ENCODE results near the gene NF2. TPM values are rescaled to one million over a fixed set of nuclear protein-coding genes. Genes with fewer than 3 reads are reported as not detected.
A peak's percentile ranks its signal among the peaks of the same experiment; 100 is the strongest.

Gene NF2
- 190 TPM for total RNA-seq (2021; ENCODE audit: unreplicated experiment)
- polyA plus RNA-seq (2012; ENCODE audit: insufficient read length) = 34.0 TPM
- percentile 91 among the genes with signal in this experiment for Bru-seq, nascent RNA
- percentile 87 among the genes with signal in this experiment for BruChase-seq, experiment 1, labeled RNA remaining after a 2-hour chase
- percentile 95 among the genes with signal in this experiment for BruChase-seq, experiment 2, labeled RNA remaining after a 6-hour chase
- long read RNA-seq, full-length matches to known transcripts = 49 of 145 reads
- long read RNA-seq, partial matches to known transcripts = 8 of 145 reads
- long read RNA-seq, other reads (novel, unspliced or antisense) = 88 of 145 reads

DNA sequence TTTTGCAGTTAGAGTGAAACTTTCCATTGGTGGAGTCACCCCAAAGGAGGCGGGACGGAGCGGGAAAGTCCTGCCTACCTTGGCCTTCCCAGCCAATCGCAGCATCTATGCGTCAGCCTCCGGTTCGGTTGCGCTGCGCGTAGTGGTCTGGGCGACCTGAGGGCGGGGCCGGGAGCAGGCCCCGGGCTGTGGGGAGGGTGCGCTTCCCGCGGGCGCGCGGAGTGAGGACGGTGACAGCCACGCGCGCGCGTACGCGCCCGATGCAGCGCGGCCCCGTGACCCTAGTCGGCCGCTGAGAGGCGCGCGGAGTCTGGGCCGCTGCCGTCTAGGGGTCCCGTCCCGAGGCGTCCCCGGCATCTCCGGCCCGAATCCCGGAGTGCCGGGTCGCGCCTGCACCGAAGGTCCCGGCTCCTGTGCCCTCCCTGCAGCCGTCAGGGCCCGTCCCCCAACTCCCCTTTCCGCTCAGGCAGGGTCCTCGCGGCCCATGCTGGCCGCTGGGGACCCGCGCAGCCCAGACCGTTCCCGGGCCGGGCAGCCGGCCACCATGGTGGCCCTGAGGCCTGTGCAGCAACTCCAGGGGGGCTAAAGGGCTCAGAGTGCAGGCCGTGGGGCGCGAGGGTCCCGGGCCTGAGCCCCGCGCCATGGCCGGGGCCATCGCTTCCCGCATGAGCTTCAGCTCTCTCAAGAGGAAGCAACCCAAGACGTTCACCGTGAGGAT, at the start of gene NF2:
TSS of gene NF2 (plus strand) at position 276 of the 718 bp plus-strand sequence. CDS start at position 642, 366 bp downstream.
- intact Hi-C loops (cut with micrococcal nuclease; ENCODE audit: unreplicated experiment) = no loop called here
- BruUV-seq (replicated peaks) = no TSS peak

DNA sequence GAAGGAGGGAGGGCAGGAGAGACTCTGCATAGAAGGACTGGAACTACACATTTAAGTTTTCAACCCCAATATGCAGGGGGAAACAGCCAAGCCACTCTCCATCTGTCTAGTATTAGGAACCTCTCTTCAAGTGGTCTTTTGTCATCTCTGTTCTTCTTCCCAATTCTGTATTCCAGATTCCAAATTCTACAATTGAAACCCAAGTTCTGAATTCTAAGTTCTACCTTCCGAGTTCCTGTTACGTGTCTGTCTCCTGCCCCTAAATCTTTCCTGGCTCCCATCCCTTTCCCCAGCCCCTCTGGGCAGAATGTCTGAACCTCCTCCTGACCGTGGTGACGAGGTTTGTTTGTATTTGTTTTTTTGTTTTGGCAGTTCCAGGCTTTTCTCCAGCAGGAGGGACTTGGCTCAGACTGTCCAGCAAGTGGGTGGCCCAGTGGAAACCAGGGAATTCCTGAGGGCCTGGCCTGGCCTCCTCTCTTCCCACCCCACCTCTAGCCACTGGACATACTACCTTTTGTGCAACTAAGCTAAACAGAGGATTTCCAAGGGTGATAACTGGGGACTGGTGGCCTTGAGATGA, 48.3 kb upstream of the NF2 start:
- peaks cover 8% of the 10 kb centered on the region for H3K4me1 ChIP-seq (ENCODE audit: control insufficient read depth, insufficient read depth, low read length)
- no peak overlapping the region for H3K4me3 ChIP-seq (ENCODE audit: low read depth in 2 of 2, low read length in 2 of 2)
- POLR2A ChIA-PET = interaction anchor here (0.7 kb wide), 1 partner anchor 269 kb away, joined by 3 read pairs; no protein-coding TSS in a partner anchor
- BruUV-seq (replicated peaks) = no TSS peak
- no peaks in the 10 kb centered on the region; the same call in 1 of the 2 replicates for H3K36me3 ChIP-seq (ENCODE audit: control insufficient read depth, insufficient read depth, low read length)
- no peaks in the 10 kb centered on the region for H3K27me3 ChIP-seq (ENCODE audit: control insufficient read depth, insufficient read depth, low read length)
- CTCF ChIA-PET = no interaction called here
- ATAC-seq = no peak
- H3K9me3 ChIP-seq (ENCODE audit: control insufficient read depth, insufficient read depth, low read depth, low read length) = no peaks in the 10 kb centered on the region
- in situ Hi-C loops (cut with HindIII; ENCODE audit: low pct_unique_long_range_greater_than_20kb, low sequenced_read_pairs) (no loop called here), intact Hi-C loops (cut with micrococcal nuclease; ENCODE audit: unreplicated experiment) (no loop called here)
- TF ChIP-seq TCF7L2 (IDR thresholded peaks at IDR 0.05; ENCODE audit: low read depth, low read length) = no peak
- no peak for TF ChIP-seq SIN3A (IDR thresholded peaks at IDR 0.05; ENCODE audit: borderline replicate concordance, insufficient read depth, low read depth, low read length)
- TF ChIP-seq, protein P1, sequence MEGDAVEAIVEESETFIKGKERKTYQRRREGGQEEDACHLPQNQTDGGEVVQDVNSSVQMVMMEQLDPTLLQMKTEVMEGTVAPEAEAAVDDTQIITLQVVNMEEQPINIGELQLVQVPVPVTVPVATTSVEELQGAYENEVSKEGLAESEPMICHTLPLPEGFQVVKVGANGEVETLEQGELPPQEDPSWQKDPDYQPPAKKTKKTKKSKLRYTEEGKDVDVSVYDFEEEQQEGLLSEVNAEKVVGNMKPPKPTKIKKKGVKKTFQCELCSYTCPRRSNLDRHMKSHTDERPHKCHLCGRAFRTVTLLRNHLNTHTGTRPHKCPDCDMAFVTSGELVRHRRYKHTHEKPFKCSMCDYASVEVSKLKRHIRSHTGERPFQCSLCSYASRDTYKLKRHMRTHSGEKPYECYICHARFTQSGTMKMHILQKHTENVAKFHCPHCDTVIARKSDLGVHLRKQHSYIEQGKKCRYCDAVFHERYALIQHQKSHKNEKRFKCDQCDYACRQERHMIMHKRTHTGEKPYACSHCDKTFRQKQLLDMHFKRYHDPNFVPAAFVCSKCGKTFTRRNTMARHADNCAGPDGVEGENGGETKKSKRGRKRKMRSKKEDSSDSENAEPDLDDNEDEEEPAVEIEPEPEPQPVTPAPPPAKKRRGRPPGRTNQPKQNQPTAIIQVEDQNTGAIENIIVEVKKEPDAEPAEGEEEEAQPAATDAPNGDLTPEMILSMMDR (IDR thresholded peaks at IDR 0.05) = no peak
- TF ChIP-seq, protein P2, sequence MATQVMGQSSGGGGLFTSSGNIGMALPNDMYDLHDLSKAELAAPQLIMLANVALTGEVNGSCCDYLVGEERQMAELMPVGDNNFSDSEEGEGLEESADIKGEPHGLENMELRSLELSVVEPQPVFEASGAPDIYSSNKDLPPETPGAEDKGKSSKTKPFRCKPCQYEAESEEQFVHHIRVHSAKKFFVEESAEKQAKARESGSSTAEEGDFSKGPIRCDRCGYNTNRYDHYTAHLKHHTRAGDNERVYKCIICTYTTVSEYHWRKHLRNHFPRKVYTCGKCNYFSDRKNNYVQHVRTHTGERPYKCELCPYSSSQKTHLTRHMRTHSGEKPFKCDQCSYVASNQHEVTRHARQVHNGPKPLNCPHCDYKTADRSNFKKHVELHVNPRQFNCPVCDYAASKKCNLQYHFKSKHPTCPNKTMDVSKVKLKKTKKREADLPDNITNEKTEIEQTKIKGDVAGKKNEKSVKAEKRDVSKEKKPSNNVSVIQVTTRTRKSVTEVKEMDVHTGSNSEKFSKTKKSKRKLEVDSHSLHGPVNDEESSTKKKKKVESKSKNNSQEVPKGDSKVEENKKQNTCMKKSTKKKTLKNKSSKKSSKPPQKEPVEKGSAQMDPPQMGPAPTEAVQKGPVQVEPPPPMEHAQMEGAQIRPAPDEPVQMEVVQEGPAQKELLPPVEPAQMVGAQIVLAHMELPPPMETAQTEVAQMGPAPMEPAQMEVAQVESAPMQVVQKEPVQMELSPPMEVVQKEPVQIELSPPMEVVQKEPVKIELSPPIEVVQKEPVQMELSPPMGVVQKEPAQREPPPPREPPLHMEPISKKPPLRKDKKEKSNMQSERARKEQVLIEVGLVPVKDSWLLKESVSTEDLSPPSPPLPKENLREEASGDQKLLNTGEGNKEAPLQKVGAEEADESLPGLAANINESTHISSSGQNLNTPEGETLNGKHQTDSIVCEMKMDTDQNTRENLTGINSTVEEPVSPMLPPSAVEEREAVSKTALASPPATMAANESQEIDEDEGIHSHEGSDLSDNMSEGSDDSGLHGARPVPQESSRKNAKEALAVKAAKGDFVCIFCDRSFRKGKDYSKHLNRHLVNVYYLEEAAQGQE (IDR thresholded peaks at IDR 0.05; ENCODE audit: insufficient read depth in 1 of 2, low read depth in 2 of 2, low read length in 1 of 2) = no peak
- no peak for TF ChIP-seq POLR2AphosphoS5 (IDR thresholded peaks at IDR 0.05; ENCODE audit: low read depth, low read length)
- no peak for DNase-seq (ENCODE audit: low read depth, low spot score)
- no peak overlapping the region for H3K27ac ChIP-seq (ENCODE audit: low read length)

More for the DNA sequence above, at the start of gene NF2:
- in situ Hi-C loops (cut with HindIII; ENCODE audit: low pct_unique_long_range_greater_than_20kb, low sequenced_read_pairs) = no loop called here
- Histone ChIP-seq H3K27me3 (ENCODE audit: control insufficient read depth, insufficient read depth, low read length) (no peaks in the 10 kb centered on the region), H3K27ac (ENCODE audit: low read length) (peak within 1 kb of the TSS; percentile 86), H3K9me3 (ENCODE audit: control insufficient read depth, insufficient read depth, low read depth, low read length) (no peaks in the 10 kb centered on the region), H3K36me3 (ENCODE audit: control insufficient read depth, insufficient read depth, low read length) (peaks cover 7% of the 10 kb centered on the region; the same call in 1 of the 2 replicates), H3K4me3 (ENCODE audit: low read depth in 2 of 2, low read length in 2 of 2) (peak within 1 kb of the TSS; percentile 84 to 86), H3K4me1 (ENCODE audit: control insufficient read depth, insufficient read depth, low read length) (peaks cover 20% of the 10 kb centered on the region)
- ATAC-seq (peak; percentile 97), DNase-seq (ENCODE audit: low read depth, low spot score) (peak; percentile 98)
- POLR2A ChIA-PET = no interaction called here
- CTCF ChIA-PET = interaction anchor here (0.5 kb wide), 1 partner anchor 1811 kb away, joined by 3 read pairs; no protein-coding TSS in a partner anchor
- TF ChIP-seq, protein P1 (IDR thresholded peaks at IDR 0.05) = no peak; the same call in 1 of the 2 replicates
- no peak for TF ChIP-seq SIN3A (IDR thresholded peaks at IDR 0.05; ENCODE audit: borderline replicate concordance, insufficient read depth, low read depth, low read length)
- no peak; the same call in 1 of the 2 replicates for TF ChIP-seq POLR2AphosphoS5 (IDR thresholded peaks at IDR 0.05; ENCODE audit: low read depth, low read length)
- no peak for TF ChIP-seq TCF7L2 (IDR thresholded peaks at IDR 0.05; ENCODE audit: low read depth, low read length)
- TF ChIP-seq, protein P2 (IDR thresholded peaks at IDR 0.05; ENCODE audit: insufficient read depth in 1 of 2, low read depth in 2 of 2, low read length in 1 of 2) = no peak
